Neural progenitor cell (in vitro differentiated cells): ENCODE results near the gene MYPN.

Source experiments
- CTCF ChIP-seq: fragments of 200-600 bp; sonication (generic); IDR thresholded peaks from 2 replicates; pipeline ENCODE4 v1.5.1; 2017; ENCODE audit warnings: antibody characterized with exemption, mild to moderate bottlenecking
- EZH2 ChIP-seq: fragments of 200-600 bp; sonication (generic); IDR thresholded peaks from 2 replicates; pipeline ENCODE4 v1.6.1; 2017; ENCODE audit warnings: antibody characterized with exemption, mild to moderate bottlenecking, moderate library complexity

- TF ChIP-seq CTCF (no peak), EZH2 (no peak)
These were observed 152.0 kb downstream of the MYPN start for GRCh38 chr10:68261132-68261856.
